ENCODE data around the gene HSP90B1.

- TF ChIP-seq ESRRA (CRISPR knock-in tag; IDR thresholded peaks at IDR 0.05; ENCODE audit: low read depth) = no peak
- no peak for TF ChIP-seq ZBTB40 (IDR thresholded peaks at IDR 0.05)
- TF ChIP-seq ZBTB40 (CRISPR knock-in tag; IDR thresholded peaks at IDR 0.05) = no peak
- no peak for TF ChIP-seq POLR2A (IDR thresholded peaks at IDR 0.05; ENCODE audit: insufficient read depth in 1 of 2, low read depth in 2 of 2, low read length in 2 of 2)
- no peak for TF ChIP-seq CTCF (CRISPR knock-in tag; IDR thresholded peaks at IDR 0.05)
- TF ChIP-seq EZH2 (conservative IDR thresholded peaks at IDR 0.05; ENCODE audit: low read depth, low read length) = no peak
- TF ChIP-seq NFKBIZ (CRISPR knock-in tag; IDR thresholded peaks at IDR 0.05) = no peak
Observed at GRCh38 chr12:103887738-103888137, 42.5 kb upstream of the HSP90B1 start.
